ENCODE measurements around the gene DCP1B. TPM values are rescaled to one million over a fixed set of nuclear protein-coding genes. Genes with fewer than 3 reads are reported as not detected.

The DCP1B gene
- total RNA-seq, 2 donors from 2014 or later: 18.3 to 35.4 TPM

- peaks cover 11% of the 10 kb centered on the region for H3K4me1 Mint-ChIP-seq
- DNase-seq: no peak
- 85 to 92% methylated on average over 3 of the region's 3 CpGs for WGBS, 2 experiments (ENCODE audit: insufficient coverage in 1 of 2, insufficient read length in 1 of 2)
These were observed 16.3 kb upstream of the DCP1B start for GRCh38 chr12:2020511-2020910.

GRCh38 chr12:2019126-2019525 lies 14.9 kb upstream of the DCP1B start:
- Mint-ChIP-seq H3K4me1 (peaks cover 14% of the 10 kb centered on the region), H3K27me3 (ENCODE audit: insufficient read depth) (peaks cover 15% of the 10 kb centered on the region), H3K4me3 (no peak overlapping the region), H3K9me3 (no peaks in the 10 kb centered on the region), H3K36me3 (ENCODE audit: low read depth) (no peaks in the 10 kb centered on the region), H3K27ac (no peak overlapping the region)
- no peak for DNase-seq
- H3K9me3 ChIP-seq (ENCODE audit: control insufficient read depth, low read length): no peaks in the 10 kb centered on the region
- H3K4me3 ChIP-seq (ENCODE audit: low read length): no peak overlapping the region
- H3K27me3 ChIP-seq (ENCODE audit: control insufficient read depth, insufficient read depth, low read length, poor library complexity, severe bottlenecking): peaks cover 10% of the 10 kb centered on the region
- H3K36me3 ChIP-seq (ENCODE audit: control insufficient read depth, insufficient read depth, low read length): no peaks in the 10 kb centered on the region
- 55% methylated on average over 1 of the region's 2 CpGs; no CpG with 5 or more reads in 1 of the 2 experiments for WGBS, 2 experiments (ENCODE audit: insufficient coverage in 1 of 2, insufficient read length in 1 of 2)
- H3K4me1 ChIP-seq (ENCODE audit: control insufficient read depth, insufficient read depth, low read length): peaks cover under 1% of the 10 kb centered on the region
- H3K27ac ChIP-seq (ENCODE audit: low read depth, low read length): no peak overlapping the region
- no peak overlapping the region for H3K9ac ChIP-seq (ENCODE audit: extremely low read depth, low read length, poor library complexity, severe bottlenecking)
- no peak for TF ChIP-seq CTCF (conservative IDR thresholded peaks at IDR 0.05)

More at GRCh38 chr12:2020511-2020910, 16.3 kb upstream of the DCP1B start:
- Histone ChIP-seq H3K27me3 (ENCODE audit: control insufficient read depth, insufficient read depth, low read length, poor library complexity, severe bottlenecking) (peaks cover 10% of the 10 kb centered on the region), H3K9ac (ENCODE audit: extremely low read depth, low read length, poor library complexity, severe bottlenecking) (no peak overlapping the region), H3K9me3 (ENCODE audit: control insufficient read depth, low read length) (no peaks in the 10 kb centered on the region), H3K4me1 (ENCODE audit: control insufficient read depth, insufficient read depth, low read length) (no peaks in the 10 kb centered on the region), H3K36me3 (ENCODE audit: control insufficient read depth, insufficient read depth, low read length) (no peaks in the 10 kb centered on the region), H3K4me3 (ENCODE audit: low read length) (no peak overlapping the region), H3K27ac (ENCODE audit: low read depth, low read length) (no peak overlapping the region)
- H3K27me3 Mint-ChIP-seq (ENCODE audit: insufficient read depth): peaks cover 23% of the 10 kb centered on the region
- H3K4me3 Mint-ChIP-seq: no peak overlapping the region
- H3K36me3 Mint-ChIP-seq (ENCODE audit: low read depth): no peaks in the 10 kb centered on the region
- H3K27ac Mint-ChIP-seq: no peak overlapping the region
- H3K9me3 Mint-ChIP-seq: peaks cover 1% of the 10 kb centered on the region
- TF ChIP-seq CTCF (conservative IDR thresholded peaks at IDR 0.05): no peak

GRCh38 chr12:2018391-2018790 lies 14.1 kb upstream of the DCP1B start:
- Histone ChIP-seq H3K27ac (ENCODE audit: low read depth, low read length) (no peak overlapping the region), H3K4me1 (ENCODE audit: control insufficient read depth, insufficient read depth, low read length) (peaks cover 5% of the 10 kb centered on the region), H3K9me3 (ENCODE audit: control insufficient read depth, low read length) (no peaks in the 10 kb centered on the region), H3K9ac (ENCODE audit: extremely low read depth, low read length, poor library complexity, severe bottlenecking) (no peak overlapping the region), H3K4me3 (ENCODE audit: low read length) (no peak overlapping the region), H3K27me3 (ENCODE audit: control insufficient read depth, insufficient read depth, low read length, poor library complexity, severe bottlenecking) (peaks cover 10% of the 10 kb centered on the region), H3K36me3 (ENCODE audit: control insufficient read depth, insufficient read depth, low read length) (no peaks in the 10 kb centered on the region)
- peaks cover 19% of the 10 kb centered on the region for H3K4me1 Mint-ChIP-seq
- no peak for DNase-seq
- 78 to 93% methylated on average over 5 to 6 of the region's 7 CpGs for whole genome bisulfite sequencing, 2 experiments (ENCODE audit: insufficient coverage in 1 of 2, insufficient read length in 1 of 2)
- H3K4me3 Mint-ChIP-seq: no peak overlapping the region
- no peak for TF ChIP-seq CTCF (conservative IDR thresholded peaks at IDR 0.05)
- H3K36me3 Mint-ChIP-seq (ENCODE audit: low read depth): no peaks in the 10 kb centered on the region
- no peaks in the 10 kb centered on the region for H3K9me3 Mint-ChIP-seq
- no peak overlapping the region for H3K27ac Mint-ChIP-seq
- peaks cover 13% of the 10 kb centered on the region for H3K27me3 Mint-ChIP-seq (ENCODE audit: insufficient read depth)

Data from endodermal cell (in vitro differentiated cells).